HCT116 (cell line): Measurements from ENCODE around the gene RUVBL1. TPM values are rescaled to one million over a fixed set of nuclear protein-coding genes. Genes with fewer than 3 reads are reported as not detected.

Experiments used
- ATAC-seq: fragments of 200-7000 bp; cut with Tn5 transposase; 2 replicates; pipeline ENCODE4 v1.9.1; 2020; ENCODE audit warnings: mild to moderate bottlenecking, moderate library complexity
- BruUV-seq: library from RNA; stranded (reverse); fragments of 400-500 nt; replicated peaks from 2 replicates; lab custom pipeline; 2021; lab: Mats Ljungman, UMichigan
- CTCF ChIA-PET: fragments of 300-600 bp; sonication (Branson Sonifier 250); formaldehyde crosslinking; loops from one replicate; lab custom pipeline; 2021; ENCODE audit warnings: antibody characterized with exemption; lab: Charles Lee
- POLR2A ChIA-PET: fragments of 300-600, 350-600 bp; sonication (Branson Sonifier 250); formaldehyde crosslinking; loops from one replicate; lab custom pipeline; 2021; ENCODE audit warnings: antibody characterized with exemption; lab: Charles Lee
- RAD21 ChIA-PET, 2 experiments: fragments of 300-600 bp; sonication (Branson Sonifier 250); formaldehyde crosslinking; loops; one replicate each; lab custom pipeline; 2023; ENCODE audit warnings: low total read pairs in 2 of 2; ENCODE audit not compliant: uncharacterized antibody in 2 of 2, unreplicated experiment in 2 of 2, low non-redundant PET in 1 of 2; lab: Charles Lee
- DNase-seq: peaks from one replicate; pipeline ENCODE4 v3.0.0-alpha.2; 2010; ENCODE audit warnings: low read depth, low spot score
- H2AFZ ChIP-seq: fragments of 200-600 bp; shearing (Covaris generic), sonication (generic); 2 replicates; pipeline ENCODE4 v1.6.1; 2017; ENCODE audit warnings: low read depth, mixed run types, mixed read lengths, antibody characterized with exemption, low read length; ENCODE audit not compliant: poor library complexity, severe bottlenecking
- H3K27ac ChIP-seq: 2 replicates; pipeline ENCODE4 v1.5.1; 2012; ENCODE audit warnings: low read depth, low read length
- H3K27me3 ChIP-seq: fragments of 200-600 bp; sonication (generic); 2 replicates; pipeline ENCODE4 v1.6.1; 2016; ENCODE audit warnings: mixed run types, low read length, mixed read lengths; ENCODE audit not compliant: insufficient read depth
- H3K36me3 ChIP-seq, 2 experiments: fragments of 200-500 bp in 1 of 2; fragments of 200-600 bp in 1 of 2; sonication (Bioruptor generic) in 1 of 2; sonication (generic) in 1 of 2; 2 replicates each; pipeline versions ENCODE4 v1.5.1 to v1.6.1; 2014 to 2016; ENCODE audit warnings: low read length in 2 of 2, inconsistent platforms in 1 of 2, mixed read lengths in 1 of 2, mixed run types in 1 of 2; ENCODE audit not compliant: insufficient read depth in 2 of 2, control insufficient read depth in 1 of 2
- H3K4me1 ChIP-seq, 2 experiments: fragments of 200-600 bp in 1 of 2; sonication (generic) in 1 of 2; 2 replicates each; pipeline versions ENCODE4 v1.5.1 to v1.6.1; 2012 to 2017; ENCODE audit warnings: low read length in 2 of 2, inconsistent platforms in 1 of 2, mild to moderate bottlenecking in 1 of 2, mixed read lengths in 1 of 2, mixed run types in 1 of 2, moderate library complexity in 1 of 2; ENCODE audit not compliant: insufficient read depth in 2 of 2, control insufficient read depth in 1 of 2
- H3K4me2 ChIP-seq: fragments of 200-600 bp; sonication (generic); 2 replicates; pipeline ENCODE4 v1.6.1; 2017; ENCODE audit warnings: mixed run types, low read length, mixed read lengths
- H3K4me3 ChIP-seq, 2 experiments: fragments of 200-600 bp in 1 of 2; sonication (generic) in 1 of 2; replicated peaks in 1 of 2; 2 replicates each; pipeline ENCODE4 v1.5.1; 2011 to 2016; ENCODE audit warnings: low read length in 2 of 2, control low read depth in 1 of 2, low read depth in 1 of 2, mild to moderate bottlenecking in 1 of 2, mixed read lengths in 1 of 2, mixed run types in 1 of 2
- H3K79me2 ChIP-seq: fragments of 200-600 bp; sonication (generic); 2 replicates; pipeline ENCODE4 v1.6.1; 2017; ENCODE audit warnings: mild to moderate bottlenecking, mixed run types, low read length, moderate library complexity, mixed read lengths; ENCODE audit not compliant: insufficient read depth
- H3K9ac ChIP-seq: fragments of 200-600 bp; sonication (generic); 2 replicates; pipeline ENCODE4 v1.6.1; 2016; ENCODE audit warnings: low read length, mixed read lengths
- H3K9me2 ChIP-seq: fragments of 200-600 bp; sonication (generic), shearing (Covaris generic); 2 replicates; pipeline ENCODE4 v1.6.1; 2017; ENCODE audit warnings: mixed run types, mild to moderate bottlenecking, moderate library complexity; ENCODE audit not compliant: insufficient read depth
- H3K9me3 ChIP-seq, 2 experiments: fragments of 200-500 bp in 1 of 2; fragments of 200-600 bp in 1 of 2; sonication (Bioruptor generic) in 1 of 2; sonication (generic) in 1 of 2; 2 replicates each; pipeline ENCODE4 v1.6.1; 2014 to 2017; ENCODE audit warnings: low read length in 2 of 2, mixed read lengths in 2 of 2, inconsistent platforms in 1 of 2, low read depth in 1 of 2, mild to moderate bottlenecking in 1 of 2, mixed run types in 1 of 2, moderate library complexity in 1 of 2; ENCODE audit not compliant: control insufficient read depth in 1 of 2, insufficient read depth in 1 of 2
- H4K20me1 ChIP-seq: fragments of 200-600 bp; sonication (generic), shearing (Covaris generic); 2 replicates; pipeline ENCODE4 v1.6.1; 2017; ENCODE audit warnings: mixed run types, mild to moderate bottlenecking, moderate library complexity; ENCODE audit not compliant: insufficient read depth
- CBX3 ChIP-seq: IDR thresholded peaks from 2 replicates; pipeline ENCODE4 v1.6.1; 2012; ENCODE audit warnings: low read depth
- EGR1 ChIP-seq: IDR thresholded peaks from 2 replicates; pipeline ENCODE4 v1.6.1; 2012; ENCODE audit warnings: low read depth
- EZH2 ChIP-seq: fragments of 200-600 bp; sonication (generic); IDR thresholded peaks from 2 replicates; pipeline ENCODE4 v1.6.1; 2017; ENCODE audit warnings: antibody characterized with exemption, mixed run types
- POLR2A ChIP-seq: IDR thresholded peaks from 2 replicates; pipeline ENCODE4 v1.7.0; 2011; ENCODE audit warnings: borderline replicate concordance; ENCODE audit not compliant: insufficient read depth, insufficient read length; ENCODE audit errors: extremely low read depth
- RAD21 ChIP-seq: IDR thresholded peaks from 2 replicates; pipeline ENCODE4 v1.6.1; 2012; ENCODE audit warnings: low read depth, mild to moderate bottlenecking
- REST ChIP-seq: IDR thresholded peaks from 2 replicates; pipeline ENCODE4 v1.6.1; 2012; ENCODE audit warnings: low read depth
- SIN3A ChIP-seq: IDR thresholded peaks from 2 replicates; pipeline ENCODE4 v1.6.1; 2012; ENCODE audit warnings: low read depth
- SP1 ChIP-seq: IDR thresholded peaks from 2 replicates; pipeline ENCODE4 v1.6.1; 2012; ENCODE audit warnings: low read depth
- TCF7L2 ChIP-seq: IDR thresholded peaks from 2 replicates; pipeline ENCODE4 v1.7.0; 2011; ENCODE audit warnings: borderline replicate concordance, inconsistent platforms; ENCODE audit not compliant: insufficient read depth, insufficient read length; ENCODE audit errors: extremely low read depth
- YY1 ChIP-seq: IDR thresholded peaks from 2 replicates; pipeline ENCODE4 v1.6.1; 2011; ENCODE audit warnings: low read length, low read depth, moderate library complexity, mild to moderate bottlenecking; ENCODE audit not compliant: insufficient replicate concordance; ENCODE audit errors: extremely low read depth
- ZFX ChIP-seq: fragments of 450-650 bp; IDR thresholded peaks from 2 replicates; pipeline ENCODE4 v1.6.1; 2017
- intact Hi-C: fragments of 100-400 bp; cut with micrococcal nuclease; formaldehyde crosslinking; loops from 2 replicates; pipeline ENCODE4 v1.10.0; 2022
- total RNA-seq: library from RNA; stranded (reverse); gene quantifications from one replicate; pipeline ENCODE4 v1.2.1, GENCODE V29; 2021; ENCODE audit not compliant: unreplicated experiment
- TF ChIP-seq, protein P1 (sequence below), 3 experiments: fragments of 200-600 bp in 1 of 3; sonication (generic) in 1 of 3; IDR thresholded peaks in 2 of 3; conservative IDR thresholded peaks in 1 of 3; 2 replicates each; pipeline ENCODE4 v1.5.1; 2012 to 2017; ENCODE audit warnings: low read depth in 2 of 3, low read length in 2 of 3, antibody characterized with exemption in 1 of 3, borderline replicate concordance in 1 of 3, control low read depth in 1 of 3, mild to moderate bottlenecking in 1 of 3, mixed read lengths in 1 of 3, mixed run types in 1 of 3, moderate library complexity in 1 of 3; ENCODE audit not compliant: insufficient read depth in 1 of 3
- TF ChIP-seq, protein P2 (sequence below): IDR thresholded peaks from 2 replicates; pipeline ENCODE4 v1.6.1; 2012

Gene RUVBL1
- total RNA-seq, 1 experiment from 2014 or later = 129 TPM

DNA sequence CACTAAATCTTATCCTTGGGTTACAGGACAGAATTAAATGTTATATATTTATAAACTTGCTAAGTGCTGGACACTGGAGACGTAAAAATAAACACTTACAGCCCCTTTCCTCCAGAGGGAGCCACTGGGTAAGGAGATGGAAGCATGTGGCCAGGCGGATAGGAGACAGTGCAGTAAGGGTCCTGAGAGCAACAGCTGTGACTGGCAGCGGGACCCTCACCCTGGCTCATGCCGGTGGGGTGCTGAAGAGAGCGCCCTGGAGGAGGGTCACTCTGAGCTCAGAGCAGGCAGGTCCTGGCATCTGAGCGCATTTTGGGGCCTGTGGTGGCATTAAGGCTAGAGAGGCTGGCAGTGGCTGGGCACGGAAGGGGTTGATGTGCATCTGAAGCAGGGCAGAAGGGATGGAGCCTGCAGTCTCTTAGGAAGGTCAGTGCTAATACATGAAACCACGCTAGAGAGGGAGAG, 55.4 kb downstream of the RUVBL1 start:
- peaks cover 61% of the 10 kb centered on the region; the same call in 1 of the 2 replicates for H3K79me2 ChIP-seq
- peak; percentile 35 for DNase-seq
- RAD21 ChIA-PET = no interaction called here
- no peak overlapping the region for H3K4me2 ChIP-seq
- H3K27me3 ChIP-seq = no peaks in the 10 kb centered on the region
- no TSS peak for BruUV-seq
- no peaks in the 10 kb centered on the region for H3K9me2 ChIP-seq
- H4K20me1 ChIP-seq = peaks cover 11% of the 10 kb centered on the region; the same call in 1 of the 2 replicates
- H3K36me3 ChIP-seq = peaks cover 69 to 84% of the 10 kb centered on the region in 2 experiments
- POLR2A ChIA-PET = no interaction called here
- no peaks in the 10 kb centered on the region for H3K4me1 ChIP-seq
- no peak overlapping the region for H3K27ac ChIP-seq
- ATAC-seq = peak; percentile 74
- H3K4me3 ChIP-seq = no peak overlapping the region
- peak; percentile 41; the same call in 1 of the 2 replicates for TF ChIP-seq RAD21
- TF ChIP-seq, protein P1, sequence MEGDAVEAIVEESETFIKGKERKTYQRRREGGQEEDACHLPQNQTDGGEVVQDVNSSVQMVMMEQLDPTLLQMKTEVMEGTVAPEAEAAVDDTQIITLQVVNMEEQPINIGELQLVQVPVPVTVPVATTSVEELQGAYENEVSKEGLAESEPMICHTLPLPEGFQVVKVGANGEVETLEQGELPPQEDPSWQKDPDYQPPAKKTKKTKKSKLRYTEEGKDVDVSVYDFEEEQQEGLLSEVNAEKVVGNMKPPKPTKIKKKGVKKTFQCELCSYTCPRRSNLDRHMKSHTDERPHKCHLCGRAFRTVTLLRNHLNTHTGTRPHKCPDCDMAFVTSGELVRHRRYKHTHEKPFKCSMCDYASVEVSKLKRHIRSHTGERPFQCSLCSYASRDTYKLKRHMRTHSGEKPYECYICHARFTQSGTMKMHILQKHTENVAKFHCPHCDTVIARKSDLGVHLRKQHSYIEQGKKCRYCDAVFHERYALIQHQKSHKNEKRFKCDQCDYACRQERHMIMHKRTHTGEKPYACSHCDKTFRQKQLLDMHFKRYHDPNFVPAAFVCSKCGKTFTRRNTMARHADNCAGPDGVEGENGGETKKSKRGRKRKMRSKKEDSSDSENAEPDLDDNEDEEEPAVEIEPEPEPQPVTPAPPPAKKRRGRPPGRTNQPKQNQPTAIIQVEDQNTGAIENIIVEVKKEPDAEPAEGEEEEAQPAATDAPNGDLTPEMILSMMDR (IDR thresholded peaks at IDR 0.05 in 2 of 3, conservative IDR thresholded peaks at IDR 0.05 in 1 of 3; ENCODE audit: borderline replicate concordance in 1 of 3, insufficient read depth in 1 of 3, low read depth in 2 of 3, low read length in 2 of 3) = peak; percentile 37 to 78 (median 75); a peak in 5 of 6 replicates
- TF ChIP-seq SIN3A = no peak
- intact Hi-C loops = loop anchor here (2.0 to 10.0 kb wide), 2 partner anchors 65 to 413 kb away; no protein-coding TSS in a partner anchor
- CTCF ChIA-PET = interaction anchor here (1.5 kb wide), 1 partner anchor 65 kb away, joined by 4 read pairs; no protein-coding TSS in a partner anchor
- no peak overlapping the region for H2AFZ ChIP-seq
- H3K9ac ChIP-seq = no peak overlapping the region
- no peaks in the 10 kb centered on the region for H3K9me3 ChIP-seq

- Histone ChIP-seq H3K27ac (no peak overlapping the region), H3K4me2 (no peak overlapping the region), H3K9me2 (no peaks in the 10 kb centered on the region), H3K36me3 (peaks cover 71 to 83% of the 10 kb centered on the region in 2 experiments), H4K20me1 (peaks cover 11% of the 10 kb centered on the region; the same call in 1 of the 2 replicates), H3K27me3 (no peaks in the 10 kb centered on the region), H3K9me3 (no peaks in the 10 kb centered on the region), H2AFZ (no peak overlapping the region), H3K79me2 (peaks cover 57% of the 10 kb centered on the region; the same call in 1 of the 2 replicates), H3K9ac (no peak overlapping the region), H3K4me3 (no peak overlapping the region), H3K4me1 (no peaks in the 10 kb centered on the region)
- no peak for TF ChIP-seq YY1
- TF ChIP-seq EZH2 = no peak
- TF ChIP-seq CBX3 = no peak
- no peak for TF ChIP-seq POLR2A
- no peak for TF ChIP-seq TCF7L2
- TF ChIP-seq EGR1 = no peak
- TF ChIP-seq ZFX = no peak
- TF ChIP-seq, protein P2, sequence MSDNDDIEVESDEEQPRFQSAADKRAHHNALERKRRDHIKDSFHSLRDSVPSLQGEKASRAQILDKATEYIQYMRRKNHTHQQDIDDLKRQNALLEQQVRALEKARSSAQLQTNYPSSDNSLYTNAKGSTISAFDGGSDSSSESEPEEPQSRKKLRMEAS = no peak
- no peak for TF ChIP-seq SP1
- no peak for TF ChIP-seq REST
- CTCF ChIA-PET = interaction anchor here (1.5 kb wide), 1 partner anchor 66 kb away, joined by 4 read pairs; no protein-coding TSS in a partner anchor
- RAD21 ChIA-PET = no interaction called here
- no peak for DNase-seq
- POLR2A ChIA-PET = no interaction called here
- intact Hi-C loops = loop anchor here (10.0 kb wide), 1 partner anchor 413 kb away; no protein-coding TSS in a partner anchor
- ATAC-seq = peak; percentile 55
- BruUV-seq = no TSS peak
These were observed 56.1 kb downstream of the RUVBL1 start for GRCh38 chr3:128067489-128067888.
